GM10847 (cell line): ENCODE results near the gene FSHB.

Experiments used
- POLR2A ChIP-seq: IDR thresholded peaks from 2 replicates; pipeline ENCODE4 v1.6.1; 2011; ENCODE audit not compliant: insufficient read length; ENCODE audit errors: extremely low read depth

FSHB gene

GRCh38 chr11:30230714-30231113 is at the start of gene FSHB:
TSS of gene FSHB (plus strand) at chr11:30231014. CDS start at chr11:30231903, 889 bp downstream.
- TF ChIP-seq POLR2A = no peak

- TF ChIP-seq POLR2A = no peak
Observed at GRCh38 chr11:30186748-30187147, 44.1 kb upstream of the FSHB start.

GRCh38 chr11:30192620-30193019 is 38.2 kb upstream of the FSHB start:
- TF ChIP-seq POLR2A = no peak

- no peak for TF ChIP-seq POLR2A
Observed at GRCh38 chr11:30196400-30197206, 34.2 kb upstream of the FSHB start.

GRCh38 chr11:30197869-30198268 is 32.9 kb upstream of the FSHB start:
- TF ChIP-seq POLR2A = no peak

GRCh38 chr11:30203850-30204249 is 27.0 kb upstream of the FSHB start:
- TF ChIP-seq POLR2A = no peak

GRCh38 chr11:30206249-30206996 is 24.4 kb upstream of the FSHB start:
- no peak for TF ChIP-seq POLR2A

- no peak for TF ChIP-seq POLR2A
Observed at GRCh38 chr11:30210357-30210756, 20.5 kb upstream of the FSHB start.

GRCh38 chr11:30216534-30216933 is 14.3 kb upstream of the FSHB start:
- TF ChIP-seq POLR2A = no peak

- TF ChIP-seq POLR2A = no peak
Observed at GRCh38 chr11:30218278-30218677, 12.5 kb upstream of the FSHB start.

GRCh38 chr11:30225642-30226041 is 5.2 kb upstream of the FSHB start:
- no peak for TF ChIP-seq POLR2A

- TF ChIP-seq POLR2A = no peak
Observed at GRCh38 chr11:30228323-30228884, 2.4 kb upstream of the FSHB start.

GRCh38 chr11:30239025-30239424 is 8.2 kb downstream of the FSHB start:
- no peak for TF ChIP-seq POLR2A

GRCh38 chr11:30244265-30244664 is 13.5 kb downstream of the FSHB start:
- TF ChIP-seq POLR2A = no peak

GRCh38 chr11:30245621-30246020 is 14.8 kb downstream of the FSHB start:
- TF ChIP-seq POLR2A = no peak

GRCh38 chr11:30254307-30255298 is 23.8 kb downstream of the FSHB start:
- no peak for TF ChIP-seq POLR2A
